ENCODE data around the gene RRP9.
"Not testable (repeated sequence)": the region's sequence is repeated elsewhere in the genome, so short reads cannot be mapped to it uniquely, and the experiment has no call there.

RRP9 gene

GRCh38 chr3:51941798-51942602 lies at the start of gene RRP9, which contains the start of gene PARP3:
RRP9 (minus strand) TSS chr3:51941904; CDS start chr3:51941867, 37 bp downstream.
PARP3 (plus strand) TSS chr3:51942363; CDS start chr3:51943356, 993 bp downstream.
- no peaks in the 10 kb centered on the region for H3K27me3 ChIP-seq
- H3K4me1 ChIP-seq = peaks cover 36 to 52% (median 46%) of the 10 kb centered on the region in 10 experiments
- TF ChIP-seq Cebpa-rat (IDR thresholded peaks at IDR 0.05) = no peak
- H3K4me3 ChIP-seq = peak within 1 kb of the TSS; percentile 76 to 97 (median 90)
- H3K36me3 ChIP-seq = peaks cover 19 to 36% (median 26%) of the 10 kb centered on the region in 11 experiments
- peak within 1 kb of the TSS; percentile 91 to 98 (median 96) for H3K4me2 ChIP-seq
- peak within 1 kb of the TSS; percentile 80 to 94 (median 87) for H3K9ac ChIP-seq
- H3K9me3 ChIP-seq (replicated peaks in 1 of 11) = no peaks in the 10 kb centered on the region
- peak within 1 kb of the TSS; percentile 81 to 94 (median 89) for H3K27ac ChIP-seq
- peaks cover 0 to 46% (median 38%) of the 10 kb centered on the region in 11 experiments; a peak in 16 of 22 replicates for H4K20me1 ChIP-seq

GRCh38 chr3:51990501-51990971 lies 48.8 kb upstream of the RRP9 start:
- Histone ChIP-seq H3K4me1 (peaks cover 37 to 46% (median 38%) of the 10 kb centered on the region in 10 experiments), H3K9ac (peak overlapping the region in 4 of 11 experiments; percentile 13 to 23 (median 16); a peak in 2 of 22 replicates), H3K27ac (peak overlapping the region in 6 of 11 experiments; percentile 16 to 49 (median 30); a peak in 9 of 22 replicates), H3K36me3 (peaks cover 40 to 51% (median 42%) of the 10 kb centered on the region in 11 experiments), H4K20me1 (peaks cover 35 to 87% (median 60%) of the 10 kb centered on the region in 11 experiments; a peak in 21 of 22 replicates)
- not testable (repeated sequence) for H3K27me3 ChIP-seq; H3K4me2 ChIP-seq; H3K4me3 ChIP-seq; H3K9me3 ChIP-seq (replicated peaks in 1 of 11)

DNA sequence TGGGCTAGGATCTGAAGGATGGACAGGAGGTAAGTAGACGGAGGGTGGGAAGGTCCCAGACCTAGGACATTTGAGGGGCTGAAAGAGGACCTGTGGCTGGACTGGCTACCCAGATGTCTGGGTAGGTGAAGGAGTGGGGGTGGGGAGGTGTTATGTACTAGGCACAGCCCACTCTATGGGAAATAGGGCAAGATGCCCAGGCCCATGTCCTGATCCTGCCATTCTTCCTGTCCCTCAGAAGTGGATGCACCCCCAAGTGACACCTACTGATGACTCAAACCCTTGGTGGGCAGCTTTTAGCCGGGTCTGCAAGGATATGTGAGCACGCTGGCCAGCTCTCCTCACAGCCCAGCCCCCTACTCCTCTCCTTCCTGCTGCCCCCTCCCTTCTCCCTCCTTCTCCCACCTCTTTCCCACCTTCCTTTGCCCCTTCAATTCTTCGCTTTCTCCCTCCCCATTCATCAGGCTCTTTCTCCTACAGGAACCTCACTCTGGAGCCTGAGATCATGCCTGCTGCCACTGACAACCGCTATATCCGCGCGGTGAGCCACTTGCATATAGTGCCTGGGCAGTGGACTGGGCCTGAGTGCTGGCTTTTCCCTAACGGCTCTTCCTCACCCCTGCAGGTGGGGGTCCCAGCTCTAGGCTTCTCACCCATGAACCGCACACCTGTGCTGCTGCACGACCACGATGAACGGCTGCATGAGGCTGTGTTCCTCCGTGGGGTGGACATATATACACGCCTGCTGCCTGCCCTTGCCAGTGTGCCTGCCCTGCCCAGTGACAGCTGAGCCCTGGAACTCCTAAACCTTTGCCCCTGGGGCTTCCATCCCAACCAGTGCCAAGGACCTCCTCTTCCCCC lies 46.8 kb upstream of the RRP9 start:
- Histone ChIP-seq H3K27ac (no peak overlapping the region), H3K27me3 (no peaks in the 10 kb centered on the region), H4K20me1 (peaks cover 24 to 71% (median 47%) of the 10 kb centered on the region in 11 experiments; a peak in 21 of 22 replicates), H3K4me1 (peaks cover 33 to 48% (median 42%) of the 10 kb centered on the region in 10 experiments), H3K36me3 (peaks cover 24 to 33% (median 24%) of the 10 kb centered on the region in 11 experiments), H3K9me3 (replicated peaks in 1 of 11) (no peaks in the 10 kb centered on the region), H3K4me3 (no peak overlapping the region), H3K4me2 (no peak overlapping the region), H3K9ac (peak overlapping the region in 2 of 11 experiments; percentile 13 to 29; a peak in 2 of 22 replicates)
- TF ChIP-seq Cebpa-rat (IDR thresholded peaks at IDR 0.05) = no peak

DNA sequence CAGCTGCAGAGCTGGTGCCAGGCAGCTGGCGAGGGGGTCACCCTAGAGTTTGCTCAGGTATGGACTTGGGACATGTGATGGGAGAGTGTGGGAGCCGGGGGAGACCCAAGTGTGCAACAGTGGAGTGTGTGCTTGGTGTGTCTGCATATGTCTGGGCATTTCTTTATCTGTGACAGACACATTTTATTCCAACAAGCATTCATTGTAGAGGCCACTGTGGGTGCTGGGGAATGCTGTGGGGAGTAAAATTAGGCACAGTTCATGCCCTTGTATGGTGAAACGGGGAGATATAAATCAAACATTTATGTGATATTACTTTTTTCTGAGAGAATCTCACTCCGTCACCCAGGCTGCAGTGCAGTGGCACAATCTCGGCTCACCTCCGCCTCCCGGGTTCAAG lies 45.9 kb upstream of the RRP9 start:
- peak overlapping the region in 2 of 11 experiments; percentile 15 to 26; a peak in 1 of 22 replicates for H3K9ac ChIP-seq
- H3K9me3 ChIP-seq (replicated peaks in 1 of 11) = no peaks in the 10 kb centered on the region
- peaks cover 27 to 48% (median 35%) of the 10 kb centered on the region in 10 experiments for H3K4me1 ChIP-seq
- no peak overlapping the region for H3K4me3 ChIP-seq
- no peak overlapping the region for H3K4me2 ChIP-seq
- H3K27ac ChIP-seq = no peak overlapping the region
- peaks cover 15 to 62% (median 38%) of the 10 kb centered on the region in 11 experiments; a peak in 21 of 22 replicates for H4K20me1 ChIP-seq
- TF ChIP-seq Cebpa-rat (IDR thresholded peaks at IDR 0.05) = no peak
- peaks cover 14 to 23% (median 15%) of the 10 kb centered on the region in 11 experiments for H3K36me3 ChIP-seq
- no peaks in the 10 kb centered on the region for H3K27me3 ChIP-seq

DNA sequence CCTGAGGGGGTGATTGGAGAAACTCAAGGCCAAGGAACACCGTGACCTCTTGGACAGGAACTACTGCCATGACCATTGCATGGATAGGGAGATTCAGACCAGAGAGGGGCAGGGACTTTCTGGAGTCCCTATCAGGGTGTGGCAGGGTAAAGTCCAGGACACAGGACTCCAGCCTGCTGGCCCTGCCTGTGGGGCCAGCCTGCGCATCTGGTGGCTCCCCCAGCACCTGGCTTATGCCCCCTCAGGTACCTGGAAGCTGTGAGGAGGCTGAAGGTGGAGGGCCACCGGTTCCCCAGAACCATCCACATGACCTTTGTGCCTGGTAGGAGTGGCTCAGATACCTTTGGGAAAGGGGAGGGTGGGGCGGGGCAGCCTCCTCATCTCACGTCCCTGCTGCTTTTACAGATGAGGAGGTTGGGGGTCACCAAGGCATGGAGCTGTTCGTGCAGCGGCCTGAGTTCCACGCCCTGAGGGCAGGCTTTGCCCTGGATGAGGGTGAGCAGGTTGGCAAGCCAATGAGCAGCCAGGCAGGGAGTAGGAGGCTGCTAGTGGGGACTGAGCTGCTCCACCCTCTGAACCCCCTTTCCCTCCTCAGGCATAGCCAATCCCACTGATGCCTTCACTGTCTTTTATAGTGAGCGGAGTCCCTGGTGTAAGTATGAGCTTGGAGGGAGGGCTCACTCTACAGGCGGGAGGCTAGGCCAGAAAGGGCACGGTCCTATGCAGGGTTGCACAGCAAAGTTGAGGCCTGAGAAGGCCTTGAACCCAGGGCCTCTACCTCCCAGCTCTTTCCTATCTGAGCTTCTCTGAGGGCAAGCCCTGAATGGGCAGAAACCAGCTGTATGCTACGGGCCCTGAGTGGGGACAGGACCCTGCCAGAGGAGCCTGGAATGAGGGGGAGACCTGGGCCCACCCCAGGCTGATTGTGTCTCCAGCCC lies 44.6 kb upstream of the RRP9 start:
- TF ChIP-seq Cebpa-rat (IDR thresholded peaks at IDR 0.05) = no peak
- peak overlapping the region in 1 of 11 experiments; percentile 5; a peak in 1 of 22 replicates for H3K27ac ChIP-seq
- H3K27me3 ChIP-seq = no peaks in the 10 kb centered on the region
- no peak overlapping the region for H3K4me3 ChIP-seq
- H3K36me3 ChIP-seq = peaks cover 1 to 10% (median 2%) of the 10 kb centered on the region in 11 experiments
- peak overlapping the region in 4 of 11 experiments; percentile 14 to 27 (median 22); a peak in 3 of 22 replicates for H3K9ac ChIP-seq
- H3K4me1 ChIP-seq = peaks cover 27 to 48% (median 35%) of the 10 kb centered on the region in 10 experiments
- H3K9me3 ChIP-seq (replicated peaks in 1 of 11) = no peaks in the 10 kb centered on the region
- peaks cover 2 to 49% (median 25%) of the 10 kb centered on the region in 11 experiments; a peak in 18 of 22 replicates for H4K20me1 ChIP-seq
- H3K4me2 ChIP-seq = no peak overlapping the region

DNA sequence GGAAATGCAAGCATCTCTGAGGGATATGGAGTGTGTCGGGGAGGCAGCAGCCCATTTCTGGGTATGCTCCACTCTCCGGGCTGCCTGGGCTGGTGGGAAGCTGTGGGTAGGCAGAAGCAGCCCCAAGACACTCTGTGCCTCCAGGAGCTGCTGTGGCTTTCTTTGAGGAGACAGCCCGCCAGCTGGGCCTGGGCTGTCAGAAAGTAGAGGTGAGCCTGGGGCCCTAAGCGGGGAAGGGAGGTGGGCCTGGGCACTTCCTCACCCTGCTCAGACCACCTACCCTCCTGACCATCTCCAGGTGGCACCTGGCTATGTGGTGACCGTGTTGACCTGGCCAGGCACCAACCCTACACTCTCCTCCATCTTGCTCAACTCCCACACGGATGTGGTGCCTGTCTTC lies 43.4 kb upstream of the RRP9 start:
- H3K9ac ChIP-seq = peak overlapping the region in 4 of 11 experiments; percentile 4 to 85 (median 49); a peak in 5 of 22 replicates

GRCh38 chr3:51984269-51984647 lies 42.6 kb upstream of the RRP9 start:
- Histone ChIP-seq H3K4me2 (peak overlapping the region; percentile 87 to 97 (median 93)), H3K36me3 (peaks cover 0 to 21% (median 8%) of the 10 kb centered on the region in 11 experiments; a peak in 9 of 22 replicates), H3K9ac (peak overlapping the region; percentile 80 to 92 (median 87); a peak in 21 of 22 replicates), H3K4me3 (peak overlapping the region in 8 of 10 experiments; percentile 59 to 84 (median 68); a peak in 10 of 20 replicates), H3K4me1 (peaks cover 32 to 45% (median 41%) of the 10 kb centered on the region in 10 experiments), H3K27me3 (no peaks in the 10 kb centered on the region), H3K27ac (peak overlapping the region; percentile 78 to 95 (median 86); a peak in 19 of 22 replicates), H3K9me3 (replicated peaks in 1 of 11) (0 out of 22 replicates have a peak, but pooled peaks cover 0 to 7% (median 0%) of the 10 kb centered on the region in 11 experiments), H4K20me1 (peaks cover 0 to 29% (median 11%) of the 10 kb centered on the region in 11 experiments; a peak in 15 of 22 replicates)
- TF ChIP-seq Cebpa-rat (IDR thresholded peaks at IDR 0.05) = no peak

More for the DNA sequence above, 43.4 kb upstream of the RRP9 start:
- TF ChIP-seq Cebpa-rat (IDR thresholded peaks at IDR 0.05) = no peak
- no peaks in the 10 kb centered on the region for H3K27me3 ChIP-seq
- H4K20me1 ChIP-seq = peaks cover 0 to 37% (median 19%) of the 10 kb centered on the region in 11 experiments; a peak in 17 of 22 replicates
- peaks cover 32 to 48% (median 42%) of the 10 kb centered on the region in 10 experiments for H3K4me1 ChIP-seq
- peak overlapping the region in 1 of 11 experiments; percentile 4; a peak in 2 of 22 replicates for H3K27ac ChIP-seq
- peaks cover 0 to 18% (median 7%) of the 10 kb centered on the region in 11 experiments; a peak in 8 of 22 replicates for H3K36me3 ChIP-seq
- 0 out of 22 replicates have a peak, but pooled peaks cover 0 to 3% (median 0%) of the 10 kb centered on the region in 11 experiments for H3K9me3 ChIP-seq (replicated peaks in 1 of 11)
- no peak overlapping the region for H3K4me3 ChIP-seq
- peak overlapping the region in 8 of 11 experiments; percentile 7 to 97 (median 93); a peak in 12 of 22 replicates for H3K4me2 ChIP-seq

All from BLaER1 treated with 17β-estradiol and CSF1 and Interleukin-3, amounts not matched to agents 10 nM and 100 nM (cell line).